HepG2 (cell line): ENCODE measurements around the gene CNNM3. TPM values are rescaled to one million over a fixed set of nuclear protein-coding genes. Genes with fewer than 3 reads are reported as not detected.

Experiments used
- BRD4 ChIP-seq: sonication (generic); formaldehyde crosslinking; IDR thresholded peaks from 2 replicates; pipeline ENCODE4 v1.4.0; 2020; ENCODE audit warnings: missing genetic modification reagents
- GATAD1 ChIP-seq: IDR thresholded peaks from 2 replicates; pipeline ENCODE4 v1.6.1; 2016; ENCODE audit warnings: missing genetic modification reagents, missing compliant biosample characterization
- IKZF4 ChIP-seq: sonication (generic); formaldehyde crosslinking; IDR thresholded peaks from 2 replicates; pipeline ENCODE4 v1.5.1; 2020; ENCODE audit warnings: borderline replicate concordance, mild to moderate bottlenecking, low read depth, missing genetic modification reagents; ENCODE audit errors: not compliant biosample characterization
- MAF1 ChIP-seq: sonication (generic); formaldehyde crosslinking; IDR thresholded peaks from 2 replicates; pipeline ENCODE4 v1.5.0; 2020; ENCODE audit warnings: missing genetic modification reagents, borderline replicate concordance
- MEIS2 ChIP-seq: sonication (generic); formaldehyde crosslinking; IDR thresholded peaks from 2 replicates; pipeline ENCODE4 v1.9.0; 2021; ENCODE audit warnings: mild to moderate bottlenecking, missing genetic modification reagents
- NCOR1 ChIP-seq: fragments of 200-600 bp; sonication (generic); IDR thresholded peaks from 2 replicates; pipeline ENCODE4 v1.7.0; 2017; ENCODE audit warnings: antibody characterized with exemption, low read length, borderline replicate concordance
- SALL1 ChIP-seq: sonication (generic); formaldehyde crosslinking; IDR thresholded peaks from 2 replicates; pipeline ENCODE4 v1.8.0; 2022; ENCODE audit warnings: mild to moderate bottlenecking, missing genetic modification reagents
- SIX4 ChIP-seq: sonication (generic); formaldehyde crosslinking; IDR thresholded peaks from 2 replicates; pipeline ENCODE4 v1.4.0; 2020; ENCODE audit warnings: missing genetic modification reagents
- SNAPC2 ChIP-seq: sonication (generic); formaldehyde crosslinking; IDR thresholded peaks from 2 replicates; pipeline ENCODE4 v1.8.1; 2022; ENCODE audit warnings: mild to moderate bottlenecking, missing genetic modification reagents
- ZBTB20 ChIP-seq: sonication (generic); formaldehyde crosslinking; IDR thresholded peaks from 2 replicates; pipeline ENCODE4 v1.8.1; 2023; ENCODE audit warnings: missing genetic modification reagents, low read depth, mild to moderate bottlenecking, borderline replicate concordance
- ZFP1 ChIP-seq: IDR thresholded peaks from 2 replicates; pipeline ENCODE4 v1.6.1; 2016
- ZFP82 ChIP-seq: sonication (generic); formaldehyde crosslinking; IDR thresholded peaks from 2 replicates; pipeline ENCODE4 v1.5.1; 2020; ENCODE audit warnings: mild to moderate bottlenecking, missing genetic modification reagents, borderline replicate concordance
- ZMYM3 ChIP-seq: sonication (generic); formaldehyde crosslinking; IDR thresholded peaks from 2 replicates; pipeline ENCODE4 v1.5.1; 2020; ENCODE audit warnings: mild to moderate bottlenecking, missing genetic modification reagents
- ZNF10 ChIP-seq: sonication (generic); formaldehyde crosslinking; IDR thresholded peaks from 2 replicates; pipeline ENCODE4 v1.4.0; 2020; ENCODE audit warnings: mild to moderate bottlenecking, low read depth, missing genetic modification reagents, borderline replicate concordance
- ZNF143 ChIP-seq: sonication (generic); formaldehyde crosslinking; IDR thresholded peaks from 2 replicates; pipeline ENCODE4 v1.4.0; 2020; ENCODE audit warnings: missing genetic modification reagents
- ZNF274 ChIP-seq: sonication (generic); formaldehyde crosslinking; IDR thresholded peaks from 2 replicates; pipeline ENCODE4 v1.5.1; 2020; ENCODE audit warnings: mild to moderate bottlenecking, missing genetic modification reagents
- ZNF333 ChIP-seq: sonication (generic); formaldehyde crosslinking; IDR thresholded peaks from 2 replicates; pipeline ENCODE4 v1.4.0; 2020; ENCODE audit warnings: mild to moderate bottlenecking, missing genetic modification reagents, borderline replicate concordance
- ZNF746 ChIP-seq: sonication (generic); formaldehyde crosslinking; IDR thresholded peaks from 2 replicates; pipeline ENCODE4 v1.8.0; 2022; ENCODE audit warnings: mild to moderate bottlenecking, missing genetic modification reagents
- polyA plus RNA-seq, 8 experiments: library from polyadenylated mRNA; depleted of rRNA in 3 of 8; stranded (reverse) in 7 of 8; unstranded in 1 of 8; fragments of >200 nt; fragmentation: Illumina TruSeq in 4 of 8; extraction: Trizol in 4 of 8; gene quantifications; 2 replicates each; pipeline versions ENCODE4 v1.2.1 to v1.2.3, GENCODE V29; 2011 to 2016; ENCODE audit warnings: low read depth in 4 of 8, missing spikeins in 1 of 8, mixed read lengths in 1 of 8; ENCODE audit not compliant: insufficient read depth in 1 of 8
- total RNA-seq, 5 experiments: library from RNA; depleted of rRNA; stranded (reverse); fragments of >200 nt; fragmentation: Illumina TruSeq; extraction: Trizol; gene quantifications; 2 replicates each; pipeline ENCODE4 v1.2.3, GENCODE V29; 2016; ENCODE audit warnings: low read depth in 1 of 5
- TF ChIP-seq, protein P1 (sequence below): sonication (generic); formaldehyde crosslinking; IDR thresholded peaks from 2 replicates; pipeline ENCODE4 v1.5.0; 2020; ENCODE audit warnings: missing genetic modification reagents, mild to moderate bottlenecking, borderline replicate concordance
- TF ChIP-seq, protein P2 (sequence below): sonication (generic); formaldehyde crosslinking; IDR thresholded peaks from 2 replicates; pipeline ENCODE4 v1.5.0; 2020; ENCODE audit warnings: mild to moderate bottlenecking, missing genetic modification reagents
- TF ChIP-seq, protein P3 (sequence below): sonication (generic); formaldehyde crosslinking; conservative IDR thresholded peaks from 2 replicates; pipeline ENCODE4 v1.4.0; 2020; ENCODE audit warnings: missing genetic modification reagents
- TF ChIP-seq, protein P4 (sequence below): sonication (generic); formaldehyde crosslinking; IDR thresholded peaks from 2 replicates; pipeline ENCODE4 v1.4.0; 2020; ENCODE audit warnings: mild to moderate bottlenecking, missing genetic modification reagents
- TF ChIP-seq, protein P5 (sequence below): sonication (generic); formaldehyde crosslinking; IDR thresholded peaks from 2 replicates; pipeline ENCODE4 v1.4.0; 2020; ENCODE audit warnings: mild to moderate bottlenecking, low read depth, missing genetic modification reagents
- TF ChIP-seq, protein P6 (sequence below): sonication (generic); formaldehyde crosslinking; conservative IDR thresholded peaks from 2 replicates; pipeline ENCODE4 v1.8.1; 2023; ENCODE audit warnings: missing genetic modification reagents

The CNNM3 gene
- total and polyA plus RNA-seq, 2 of the 13 experiments (the other 11 are each of a cell fraction or from before 2014, with no cell fraction given): 21.2 to 27.9 TPM

DNA sequence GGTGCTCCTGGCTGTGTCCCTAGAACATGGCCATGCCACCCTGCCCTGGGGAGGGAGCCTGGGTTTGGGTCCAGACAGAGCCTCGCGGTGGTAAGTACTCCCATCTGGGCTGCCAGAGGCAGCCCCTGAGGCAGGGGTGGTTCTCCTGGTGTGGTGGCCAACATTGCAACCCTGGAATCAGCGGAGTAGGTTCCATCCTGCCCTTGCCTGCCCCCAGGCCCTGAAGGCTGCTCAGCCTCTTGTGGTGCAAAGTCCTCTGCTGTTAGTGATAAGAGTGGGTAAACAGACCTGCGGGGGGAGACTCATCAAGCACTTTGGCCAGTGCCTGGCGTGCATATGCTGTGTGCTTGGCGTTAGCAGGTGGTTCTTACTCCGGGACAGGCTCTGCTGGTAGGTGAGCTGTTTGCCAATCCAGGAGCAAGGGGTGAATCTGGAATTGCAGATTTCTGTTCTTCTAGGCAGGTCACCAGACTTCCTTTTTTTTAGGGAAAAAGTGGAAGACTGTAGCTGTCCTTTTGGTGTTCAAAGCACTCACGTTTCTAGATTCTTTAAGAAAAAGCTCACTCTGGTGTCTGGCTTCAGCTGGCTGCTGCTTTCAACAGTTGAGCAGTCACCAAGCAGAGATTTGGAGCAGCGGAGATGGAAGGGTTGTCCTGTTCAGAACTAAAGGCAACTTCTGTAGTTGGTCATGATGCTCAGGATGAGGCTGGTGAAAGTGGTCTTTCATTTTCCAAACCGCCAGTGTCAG is 3.2 kb downstream of the CNNM3 start (continued):
- TF ChIP-seq GATAD1 (CRISPR knock-in tag) (peak; percentile 72; the same call in 1 of the 2 replicates), ZFP1 (CRISPR knock-in tag) (peak; percentile 86; the same call in 1 of the 2 replicates), BRD4 (CRISPR knock-in tag) (peak; percentile 87; the same call in 1 of the 2 replicates), ZNF10 (no peak), SIX4 (peak; percentile 78), SNAPC2 (CRISPR knock-in tag) (peak; percentile 74; the same call in 1 of the 2 replicates), ZNF333 (no peak; the same call in 1 of the 2 replicates), MEIS2 (CRISPR knock-in tag) (peak; percentile 97), NCOR1 (peak; percentile 92), ZNF746 (CRISPR knock-in tag) (peak; percentile 79; the same call in 1 of the 2 replicates), IKZF4 (CRISPR knock-in tag) (no peak), MAF1 (CRISPR knock-in tag) (no peak), ZMYM3 (CRISPR knock-in tag) (peak; percentile 96), ZFP82 (CRISPR knock-in tag) (no peak), ZBTB20 (CRISPR knock-in tag) (peak; percentile 95; the same call in 1 of the 2 replicates), ZNF274 (no peak; the same call in none of the 2 replicates), SALL1 (CRISPR knock-in tag) (peak; percentile 98), ZNF143 (CRISPR knock-in tag) (peak; percentile 54)
- TF ChIP-seq, protein P1, sequence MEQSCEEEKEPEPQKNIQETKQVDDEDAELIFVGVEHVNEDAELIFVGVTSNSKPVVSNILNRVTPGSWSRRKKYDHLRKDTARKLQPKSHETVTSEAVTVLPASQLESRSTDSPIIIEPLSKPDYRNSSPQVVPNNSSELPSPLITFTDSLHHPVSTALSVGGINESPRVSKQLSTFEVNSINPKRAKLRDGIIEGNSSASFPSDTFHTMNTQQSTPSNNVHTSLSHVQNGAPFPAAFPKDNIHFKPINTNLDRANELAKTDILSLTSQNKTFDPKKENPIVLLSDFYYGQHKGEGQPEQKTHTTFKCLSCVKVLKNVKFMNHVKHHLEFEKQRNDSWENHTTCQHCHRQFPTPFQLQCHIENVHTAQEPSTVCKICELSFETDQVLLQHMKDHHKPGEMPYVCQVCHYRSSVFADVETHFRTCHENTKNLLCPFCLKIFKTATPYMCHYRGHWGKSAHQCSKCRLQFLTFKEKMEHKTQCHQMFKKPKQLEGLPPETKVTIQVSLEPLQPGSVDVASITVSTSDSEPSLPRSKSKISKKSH: peak; percentile 90; the same call in 1 of the 2 replicates
- TF ChIP-seq, protein P2, sequence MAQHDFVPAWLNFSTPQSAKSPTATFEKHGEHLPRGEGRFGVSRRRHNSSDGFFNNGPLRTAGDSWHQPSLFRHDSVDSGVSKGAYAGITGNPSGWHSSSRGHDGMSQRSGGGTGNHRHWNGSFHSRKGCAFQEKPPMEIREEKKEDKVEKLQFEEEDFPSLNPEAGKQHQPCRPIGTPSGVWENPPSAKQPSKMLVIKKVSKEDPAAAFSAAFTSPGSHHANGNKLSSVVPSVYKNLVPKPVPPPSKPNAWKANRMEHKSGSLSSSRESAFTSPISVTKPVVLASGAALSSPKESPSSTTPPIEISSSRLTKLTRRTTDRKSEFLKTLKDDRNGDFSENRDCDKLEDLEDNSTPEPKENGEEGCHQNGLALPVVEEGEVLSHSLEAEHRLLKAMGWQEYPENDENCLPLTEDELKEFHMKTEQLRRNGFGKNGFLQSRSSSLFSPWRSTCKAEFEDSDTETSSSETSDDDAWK (CRISPR knock-in tag): no peak
- TF ChIP-seq, protein P3, sequence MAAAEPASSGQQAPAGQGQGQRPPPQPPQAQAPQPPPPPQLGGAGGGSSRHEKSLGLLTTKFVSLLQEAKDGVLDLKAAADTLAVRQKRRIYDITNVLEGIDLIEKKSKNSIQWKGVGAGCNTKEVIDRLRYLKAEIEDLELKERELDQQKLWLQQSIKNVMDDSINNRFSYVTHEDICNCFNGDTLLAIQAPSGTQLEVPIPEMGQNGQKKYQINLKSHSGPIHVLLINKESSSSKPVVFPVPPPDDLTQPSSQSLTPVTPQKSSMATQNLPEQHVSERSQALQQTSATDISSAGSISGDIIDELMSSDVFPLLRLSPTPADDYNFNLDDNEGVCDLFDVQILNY (CRISPR knock-in tag): no peak
- TF ChIP-seq, protein P4, sequence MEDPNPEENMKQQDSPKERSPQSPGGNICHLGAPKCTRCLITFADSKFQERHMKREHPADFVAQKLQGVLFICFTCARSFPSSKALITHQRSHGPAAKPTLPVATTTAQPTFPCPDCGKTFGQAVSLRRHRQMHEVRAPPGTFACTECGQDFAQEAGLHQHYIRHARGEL (CRISPR knock-in tag): no peak
- TF ChIP-seq, protein P5, sequence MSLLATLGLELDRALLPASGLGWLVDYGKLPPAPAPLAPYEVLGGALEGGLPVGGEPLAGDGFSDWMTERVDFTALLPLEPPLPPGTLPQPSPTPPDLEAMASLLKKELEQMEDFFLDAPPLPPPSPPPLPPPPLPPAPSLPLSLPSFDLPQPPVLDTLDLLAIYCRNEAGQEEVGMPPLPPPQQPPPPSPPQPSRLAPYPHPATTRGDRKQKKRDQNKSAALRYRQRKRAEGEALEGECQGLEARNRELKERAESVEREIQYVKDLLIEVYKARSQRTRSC (CRISPR knock-in tag): no peak
- TF ChIP-seq, protein P6, sequence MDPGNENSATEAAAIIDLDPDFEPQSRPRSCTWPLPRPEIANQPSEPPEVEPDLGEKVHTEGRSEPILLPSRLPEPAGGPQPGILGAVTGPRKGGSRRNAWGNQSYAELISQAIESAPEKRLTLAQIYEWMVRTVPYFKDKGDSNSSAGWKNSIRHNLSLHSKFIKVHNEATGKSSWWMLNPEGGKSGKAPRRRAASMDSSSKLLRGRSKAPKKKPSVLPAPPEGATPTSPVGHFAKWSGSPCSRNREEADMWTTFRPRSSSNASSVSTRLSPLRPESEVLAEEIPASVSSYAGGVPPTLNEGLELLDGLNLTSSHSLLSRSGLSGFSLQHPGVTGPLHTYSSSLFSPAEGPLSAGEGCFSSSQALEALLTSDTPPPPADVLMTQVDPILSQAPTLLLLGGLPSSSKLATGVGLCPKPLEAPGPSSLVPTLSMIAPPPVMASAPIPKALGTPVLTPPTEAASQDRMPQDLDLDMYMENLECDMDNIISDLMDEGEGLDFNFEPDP (CRISPR knock-in tag): no peak
